ENCODE data around the gene MAL.

DNA sequence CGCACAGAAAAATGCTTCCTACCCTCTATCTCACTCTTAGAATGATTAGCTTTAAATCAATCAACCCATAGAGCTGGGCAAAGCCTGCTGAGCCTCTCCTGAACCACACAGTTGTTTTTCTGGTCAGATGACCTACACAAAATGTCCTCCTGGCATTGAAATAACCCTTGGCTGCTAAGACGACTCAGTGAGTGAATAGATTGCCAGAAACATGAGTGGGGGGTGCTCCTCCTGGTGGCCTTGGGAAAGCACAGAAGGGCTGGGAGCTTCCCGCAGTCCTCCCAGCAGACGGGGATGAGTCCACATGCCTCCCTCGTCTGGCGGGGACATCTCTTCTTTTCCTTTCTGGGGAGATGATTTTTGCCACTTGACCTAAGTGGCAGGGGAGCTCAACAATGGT lies 14.9 kb downstream of the MAL start:
- TF ChIP-seq, protein P1, sequence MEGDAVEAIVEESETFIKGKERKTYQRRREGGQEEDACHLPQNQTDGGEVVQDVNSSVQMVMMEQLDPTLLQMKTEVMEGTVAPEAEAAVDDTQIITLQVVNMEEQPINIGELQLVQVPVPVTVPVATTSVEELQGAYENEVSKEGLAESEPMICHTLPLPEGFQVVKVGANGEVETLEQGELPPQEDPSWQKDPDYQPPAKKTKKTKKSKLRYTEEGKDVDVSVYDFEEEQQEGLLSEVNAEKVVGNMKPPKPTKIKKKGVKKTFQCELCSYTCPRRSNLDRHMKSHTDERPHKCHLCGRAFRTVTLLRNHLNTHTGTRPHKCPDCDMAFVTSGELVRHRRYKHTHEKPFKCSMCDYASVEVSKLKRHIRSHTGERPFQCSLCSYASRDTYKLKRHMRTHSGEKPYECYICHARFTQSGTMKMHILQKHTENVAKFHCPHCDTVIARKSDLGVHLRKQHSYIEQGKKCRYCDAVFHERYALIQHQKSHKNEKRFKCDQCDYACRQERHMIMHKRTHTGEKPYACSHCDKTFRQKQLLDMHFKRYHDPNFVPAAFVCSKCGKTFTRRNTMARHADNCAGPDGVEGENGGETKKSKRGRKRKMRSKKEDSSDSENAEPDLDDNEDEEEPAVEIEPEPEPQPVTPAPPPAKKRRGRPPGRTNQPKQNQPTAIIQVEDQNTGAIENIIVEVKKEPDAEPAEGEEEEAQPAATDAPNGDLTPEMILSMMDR (IDR thresholded peaks at IDR 0.05): no peak
- TF ChIP-seq POLR2AphosphoS5 (IDR thresholded peaks at IDR 0.05): no peak
- TF ChIP-seq EP300 (IDR thresholded peaks at IDR 0.05): no peak
- no peak for TF ChIP-seq POLR2A (IDR thresholded peaks at IDR 0.05)

All from upper lobe of left lung (tissue), 4 donors.